HCT116 (cell line): ENCODE results near the gene CUEDC2. TPM values are rescaled to one million over a fixed set of nuclear protein-coding genes. Genes with fewer than 3 reads are reported as not detected.

ENCODE experiments used
- ATAC-seq: fragments of 200-7000 bp; cut with Tn5 transposase; 2 replicates; pipeline ENCODE4 v1.9.1; 2020; ENCODE audit warnings: mild to moderate bottlenecking, moderate library complexity
- BruUV-seq: library from RNA; stranded (reverse); fragments of 400-500 nt; replicated peaks from 2 replicates; lab custom pipeline; 2021; lab: Mats Ljungman, UMichigan
- CTCF ChIA-PET: fragments of 300-600 bp; sonication (Branson Sonifier 250); formaldehyde crosslinking; loops from one replicate; lab custom pipeline; 2021; ENCODE audit warnings: antibody characterized with exemption; lab: Charles Lee
- POLR2A ChIA-PET: fragments of 300-600, 350-600 bp; sonication (Branson Sonifier 250); formaldehyde crosslinking; loops from one replicate; lab custom pipeline; 2021; ENCODE audit warnings: antibody characterized with exemption; lab: Charles Lee
- RAD21 ChIA-PET, 2 experiments: fragments of 300-600 bp; sonication (Branson Sonifier 250); formaldehyde crosslinking; loops; one replicate each; lab custom pipeline; 2023; ENCODE audit warnings: low total read pairs in 2 of 2; ENCODE audit not compliant: uncharacterized antibody in 2 of 2, unreplicated experiment in 2 of 2, low non-redundant PET in 1 of 2; lab: Charles Lee
- DNase-seq: peaks from one replicate; pipeline ENCODE4 v3.0.0-alpha.2; 2010; ENCODE audit warnings: low read depth, low spot score
- H2AFZ ChIP-seq: fragments of 200-600 bp; shearing (Covaris generic), sonication (generic); 2 replicates; pipeline ENCODE4 v1.6.1; 2017; ENCODE audit warnings: low read depth, mixed run types, mixed read lengths, antibody characterized with exemption, low read length; ENCODE audit not compliant: poor library complexity, severe bottlenecking
- H3K27ac ChIP-seq: 2 replicates; pipeline ENCODE4 v1.5.1; 2012; ENCODE audit warnings: low read depth, low read length
- H3K27me3 ChIP-seq: fragments of 200-600 bp; sonication (generic); 2 replicates; pipeline ENCODE4 v1.6.1; 2016; ENCODE audit warnings: mixed run types, low read length, mixed read lengths; ENCODE audit not compliant: insufficient read depth
- H3K36me3 ChIP-seq, 2 experiments: fragments of 200-500 bp in 1 of 2; fragments of 200-600 bp in 1 of 2; sonication (Bioruptor generic) in 1 of 2; sonication (generic) in 1 of 2; 2 replicates each; pipeline versions ENCODE4 v1.5.1 to v1.6.1; 2014 to 2016; ENCODE audit warnings: low read length in 2 of 2, inconsistent platforms in 1 of 2, mixed read lengths in 1 of 2, mixed run types in 1 of 2; ENCODE audit not compliant: insufficient read depth in 2 of 2, control insufficient read depth in 1 of 2
- H3K4me1 ChIP-seq, 2 experiments: fragments of 200-600 bp in 1 of 2; sonication (generic) in 1 of 2; 2 replicates each; pipeline versions ENCODE4 v1.5.1 to v1.6.1; 2012 to 2017; ENCODE audit warnings: low read length in 2 of 2, inconsistent platforms in 1 of 2, mild to moderate bottlenecking in 1 of 2, mixed read lengths in 1 of 2, mixed run types in 1 of 2, moderate library complexity in 1 of 2; ENCODE audit not compliant: insufficient read depth in 2 of 2, control insufficient read depth in 1 of 2
- H3K4me2 ChIP-seq: fragments of 200-600 bp; sonication (generic); 2 replicates; pipeline ENCODE4 v1.6.1; 2017; ENCODE audit warnings: mixed run types, low read length, mixed read lengths
- H3K4me3 ChIP-seq, 2 experiments: fragments of 200-600 bp in 1 of 2; sonication (generic) in 1 of 2; replicated peaks in 1 of 2; 2 replicates each; pipeline ENCODE4 v1.5.1; 2011 to 2016; ENCODE audit warnings: low read length in 2 of 2, control low read depth in 1 of 2, low read depth in 1 of 2, mild to moderate bottlenecking in 1 of 2, mixed read lengths in 1 of 2, mixed run types in 1 of 2
- H3K79me2 ChIP-seq: fragments of 200-600 bp; sonication (generic); 2 replicates; pipeline ENCODE4 v1.6.1; 2017; ENCODE audit warnings: mild to moderate bottlenecking, mixed run types, low read length, moderate library complexity, mixed read lengths; ENCODE audit not compliant: insufficient read depth
- H3K9ac ChIP-seq: fragments of 200-600 bp; sonication (generic); 2 replicates; pipeline ENCODE4 v1.6.1; 2016; ENCODE audit warnings: low read length, mixed read lengths
- H3K9me2 ChIP-seq: fragments of 200-600 bp; sonication (generic), shearing (Covaris generic); 2 replicates; pipeline ENCODE4 v1.6.1; 2017; ENCODE audit warnings: mixed run types, mild to moderate bottlenecking, moderate library complexity; ENCODE audit not compliant: insufficient read depth
- H3K9me3 ChIP-seq, 2 experiments: fragments of 200-500 bp in 1 of 2; fragments of 200-600 bp in 1 of 2; sonication (Bioruptor generic) in 1 of 2; sonication (generic) in 1 of 2; 2 replicates each; pipeline ENCODE4 v1.6.1; 2014 to 2017; ENCODE audit warnings: low read length in 2 of 2, mixed read lengths in 2 of 2, inconsistent platforms in 1 of 2, low read depth in 1 of 2, mild to moderate bottlenecking in 1 of 2, mixed run types in 1 of 2, moderate library complexity in 1 of 2; ENCODE audit not compliant: control insufficient read depth in 1 of 2, insufficient read depth in 1 of 2
- H4K20me1 ChIP-seq: fragments of 200-600 bp; sonication (generic), shearing (Covaris generic); 2 replicates; pipeline ENCODE4 v1.6.1; 2017; ENCODE audit warnings: mixed run types, mild to moderate bottlenecking, moderate library complexity; ENCODE audit not compliant: insufficient read depth
- ATF3 ChIP-seq: IDR thresholded peaks from 2 replicates; pipeline ENCODE4 v1.6.1; 2012
- CBX3 ChIP-seq: IDR thresholded peaks from 2 replicates; pipeline ENCODE4 v1.6.1; 2012; ENCODE audit warnings: low read depth
- CEBPB ChIP-seq: IDR thresholded peaks from 2 replicates; pipeline ENCODE4 v1.6.1; 2012; ENCODE audit warnings: low read depth
- CTCF ChIP-seq, 3 experiments: fragments of 200-600 bp in 1 of 3; sonication (generic) in 1 of 3; IDR thresholded peaks in 2 of 3; conservative IDR thresholded peaks in 1 of 3; 2 replicates each; pipeline ENCODE4 v1.5.1; 2012 to 2017; ENCODE audit warnings: low read depth in 2 of 3, low read length in 2 of 3, antibody characterized with exemption in 1 of 3, borderline replicate concordance in 1 of 3, control low read depth in 1 of 3, mild to moderate bottlenecking in 1 of 3, mixed read lengths in 1 of 3, mixed run types in 1 of 3, moderate library complexity in 1 of 3; ENCODE audit not compliant: insufficient read depth in 1 of 3
- EGR1 ChIP-seq: IDR thresholded peaks from 2 replicates; pipeline ENCODE4 v1.6.1; 2012; ENCODE audit warnings: low read depth
- ELF1 ChIP-seq: IDR thresholded peaks from 2 replicates; pipeline ENCODE4 v1.6.1; 2012; ENCODE audit warnings: low read depth, borderline replicate concordance
- EZH2 ChIP-seq: fragments of 200-600 bp; sonication (generic); IDR thresholded peaks from 2 replicates; pipeline ENCODE4 v1.6.1; 2017; ENCODE audit warnings: antibody characterized with exemption, mixed run types
- EZH2phosphoT487 ChIP-seq: fragments of 200-600 bp; IDR thresholded peaks from 2 replicates; pipeline ENCODE4 v1.6.1; 2018; ENCODE audit warnings: antibody characterized with exemption, borderline replicate concordance
- FOSL1 ChIP-seq: IDR thresholded peaks from 2 replicates; pipeline ENCODE4 v1.6.1; 2012; ENCODE audit warnings: low read depth
- JUND ChIP-seq: IDR thresholded peaks from 2 replicates; pipeline ENCODE4 v1.6.1; 2012
- MAX ChIP-seq: IDR thresholded peaks from 2 replicates; pipeline ENCODE4 v1.6.1; 2012
- POLR2A ChIP-seq: IDR thresholded peaks from 2 replicates; pipeline ENCODE4 v1.7.0; 2011; ENCODE audit warnings: borderline replicate concordance; ENCODE audit not compliant: insufficient read depth, insufficient read length; ENCODE audit errors: extremely low read depth
- POLR2AphosphoS5 ChIP-seq: IDR thresholded peaks from 2 replicates; pipeline ENCODE4 v1.6.1; 2011; ENCODE audit warnings: mild to moderate bottlenecking, low read depth, low read length, moderate library complexity
- SIN3A ChIP-seq: IDR thresholded peaks from 2 replicates; pipeline ENCODE4 v1.6.1; 2012; ENCODE audit warnings: low read depth
- SRF ChIP-seq: IDR thresholded peaks from 2 replicates; pipeline ENCODE4 v1.6.1; 2012; ENCODE audit warnings: low read depth
- TCF7L2 ChIP-seq: IDR thresholded peaks from 2 replicates; pipeline ENCODE4 v1.7.0; 2011; ENCODE audit warnings: borderline replicate concordance, inconsistent platforms; ENCODE audit not compliant: insufficient read depth, insufficient read length; ENCODE audit errors: extremely low read depth
- ZBTB33 ChIP-seq: IDR thresholded peaks from 2 replicates; pipeline ENCODE4 v1.6.1; 2011; ENCODE audit warnings: mild to moderate bottlenecking, low read length, moderate library complexity; ENCODE audit not compliant: insufficient replicate concordance; ENCODE audit errors: extremely low read depth
- ZFX ChIP-seq: fragments of 450-650 bp; IDR thresholded peaks from 2 replicates; pipeline ENCODE4 v1.6.1; 2017
- ZNF274 ChIP-seq: fragments of 200-500 bp; sonication (Bioruptor generic); IDR thresholded peaks from 2 replicates; pipeline ENCODE4 v1.6.1; 2014; ENCODE audit warnings: mild to moderate bottlenecking, low read depth, low read length, inconsistent platforms
- intact Hi-C: fragments of 100-400 bp; cut with micrococcal nuclease; formaldehyde crosslinking; loops from 2 replicates; pipeline ENCODE4 v1.10.0; 2022
- total RNA-seq: library from RNA; stranded (reverse); gene quantifications from one replicate; pipeline ENCODE4 v1.2.1, GENCODE V29; 2021; ENCODE audit not compliant: unreplicated experiment

CUEDC2 gene
- total RNA-seq, 1 experiment from 2014 or later = 96.7 TPM

GRCh38 chr10:102400598-102401341 lies 31.6 kb downstream of the CUEDC2 start:
- no peaks in the 10 kb centered on the region for H3K9me2 ChIP-seq
- H3K27me3 ChIP-seq = no peaks in the 10 kb centered on the region
- H2AFZ ChIP-seq = no peak overlapping the region
- no peak overlapping the region; the same call in 1 of the 2 replicates for H3K9ac ChIP-seq
- ChIA-PET RAD21 (interaction anchor here (0.8 to 2.3 kb wide), 2 partner anchors 171 kb away, joined by 3 to 8 read pairs; no protein-coding TSS in a partner anchor), CTCF (interaction anchor here (1.6 to 9.3 kb wide), 4 partner anchors 16 to 183 kb away, joined by 7 to 154 read pairs (median 26); partner anchors contain the start of genes ELOVL3 and FBXL15), POLR2A (interaction anchor here (0.5 to 3.5 kb wide), 3 partner anchors 20 to 1520 kb away, joined by 3 to 15 read pairs (median 12); partner anchors contain the start of gene FBXL15)
- H3K36me3 ChIP-seq = peaks cover 11 to 26% of the 10 kb centered on the region in 2 experiments; a peak in 3 of 4 replicates
- no peaks in the 10 kb centered on the region for H3K9me3 ChIP-seq
- intact Hi-C loops = no loop called here
- no peak for DNase-seq
- no peaks in the 10 kb centered on the region for H4K20me1 ChIP-seq
- ATAC-seq = no peak
- BruUV-seq = no TSS peak
- peak overlapping the region; percentile 56; the same call in 1 of the 2 replicates for H3K27ac ChIP-seq
- peaks cover 12% of the 10 kb centered on the region; the same call in 1 of the 2 replicates for H3K79me2 ChIP-seq
- TF ChIP-seq EZH2 = no peak
- no peak for TF ChIP-seq POLR2AphosphoS5
- TF ChIP-seq MAX = no peak
- no peak for TF ChIP-seq ZBTB33
- no peak for TF ChIP-seq CTCF (IDR thresholded peaks at IDR 0.05 in 2 of 3, conservative IDR thresholded peaks at IDR 0.05 in 1 of 3; ENCODE audit: borderline replicate concordance in 1 of 3, insufficient read depth in 1 of 3, low read depth in 2 of 3, low read length in 2 of 3)
- TF ChIP-seq SRF = no peak
- no peak for TF ChIP-seq FOSL1
- no peak for TF ChIP-seq POLR2A
- no peak for TF ChIP-seq CBX3
- no peak for TF ChIP-seq TCF7L2
- no peak for TF ChIP-seq CEBPB
- TF ChIP-seq EZH2phosphoT487 = no peak
- no peak for TF ChIP-seq ELF1
- TF ChIP-seq ATF3 = no peak
- TF ChIP-seq ZFX = no peak
- TF ChIP-seq EGR1 = no peak
- no peak for TF ChIP-seq JUND
- TF ChIP-seq ZNF274 = no peak
- no peak for TF ChIP-seq SIN3A
- H3K4me2 ChIP-seq = peak overlapping the region; percentile 62
- H3K4me3 ChIP-seq = no peak overlapping the region
- H3K4me1 ChIP-seq = peaks cover 21 to 64% of the 10 kb centered on the region in 2 experiments
